Prostate gland (tissue), 2 donors: ENCODE data around the gene ITGAD. TPM values are rescaled to one million over a fixed set of nuclear protein-coding genes. Genes with fewer than 3 reads are reported as not detected.

ENCODE experiments used
- DNase-seq: peaks from one replicate; pipeline ENCODE4 v3.0.0-alpha.2; 2019; ENCODE audit warnings: low spot score
- H3K27ac ChIP-seq, 2 donors: fragments of 200-600 bp; sonication (generic); 2 replicates each; pipeline ENCODE4 v1.5.1; 2017 to 2019
- H3K27me3 ChIP-seq: fragments of 200-600 bp; sonication (generic); replicated peaks from 2 replicates; pipeline ENCODE4 v1.5.1; 2019; ENCODE audit not compliant: insufficient read depth
- H3K36me3 ChIP-seq, 2 donors: fragments of 200-600 bp; sonication (generic); 1 replicate in 1 of 2; 2 replicates in 1 of 2; pipeline versions ENCODE4 v1.5.1 to v1.8.1; 2017 to 2019
- H3K4me1 ChIP-seq: fragments of 200-600 bp; sonication (generic); replicated peaks from 2 replicates; pipeline ENCODE4 v1.5.1; 2019
- H3K4me3 ChIP-seq, 2 donors: fragments of 200-600 bp; sonication (generic); 2 replicates each; pipeline ENCODE4 v1.5.1; 2017 to 2019
- H3K9me3 ChIP-seq: fragments of 200-600 bp; sonication (generic); 2 replicates; pipeline ENCODE4 v1.5.1; 2017
- CTCF ChIP-seq, 4 experiments: fragments of 200-600 bp in 2 of 4; fragments of 450-650 bp in 2 of 4; sonication (generic) in 2 of 4; IDR thresholded peaks; 1 replicate in 3 of 4; 2 replicates in 1 of 4; pipeline ENCODE4 v1.5.1; 2016 to 2019; ENCODE audit warnings: antibody characterized with exemption in 4 of 4, mild to moderate bottlenecking in 2 of 4, moderate library complexity in 2 of 4
- POLR2A ChIP-seq: fragments of 450-650 bp; IDR thresholded peaks from one replicate; pipeline ENCODE4 v1.6.1; 2016; ENCODE audit warnings: antibody characterized with exemption, mild to moderate bottlenecking
- POLR2AphosphoS5 ChIP-seq: sonication (generic); formaldehyde crosslinking; IDR thresholded peaks from one replicate; pipeline ENCODE4 v1.6.1; 2017; ENCODE audit warnings: antibody characterized with exemption
- WGBS: methylation state at CpG from one replicate; pipeline ENCODE4 v1.1.5; 2018; 5-methylcytosine and 5-hydroxymethylcytosine counted together
- intact Hi-C: fragments of 100-400 bp; cut with DNase I; formaldehyde crosslinking; loops from one replicate; pipeline ENCODE4 v1.14.2; 2022
- total RNA-seq, 2 donors: library from RNA; depleted of rRNA; stranded (reverse); fragments of >200 nt; gene quantifications; one replicate each; pipeline ENCODE4 v1.1.0, GENCODE V29; 2016

ITGAD gene
- total RNA-seq, 2 donors from 2014 or later = not detected

- DNase-seq = no peak
- no peaks in the 10 kb centered on the region for H3K4me1 ChIP-seq
- no peaks in the 10 kb centered on the region for H3K27me3 ChIP-seq
- H3K9me3 ChIP-seq = no peaks in the 10 kb centered on the region
- H3K4me3 ChIP-seq = no peak overlapping the region
- intact Hi-C loops = no loop called here
- no peaks in the 10 kb centered on the region for H3K36me3 ChIP-seq
- 85% methylated on average over 6 of the region's 6 CpGs for WGBS
- H3K27ac ChIP-seq = no peak overlapping the region
- no peak for TF ChIP-seq CTCF (IDR thresholded peaks at IDR 0.05)
- no peak for TF ChIP-seq POLR2A
- TF ChIP-seq POLR2AphosphoS5 = no peak
Measured at GRCh38 chr16:31364421-31364820, 28.7 kb upstream of the ITGAD start.

GRCh38 chr16:31365131-31365865 is 27.8 kb upstream of the ITGAD start:
- Histone ChIP-seq H3K4me3 (no peak overlapping the region), H3K9me3 (no peaks in the 10 kb centered on the region), H3K27me3 (no peaks in the 10 kb centered on the region), H3K36me3 (no peaks in the 10 kb centered on the region), H3K27ac (no peak overlapping the region), H3K4me1 (no peaks in the 10 kb centered on the region)
- intact Hi-C loops = no loop called here
- 86% methylated on average over 7 of the region's 7 CpGs for WGBS
- DNase-seq = no peak
- TF ChIP-seq CTCF (IDR thresholded peaks at IDR 0.05) (no peak), POLR2AphosphoS5 (no peak), POLR2A (no peak)

- H3K36me3 ChIP-seq = no peaks in the 10 kb centered on the region
- TF ChIP-seq CTCF (IDR thresholded peaks at IDR 0.05) (no peak), POLR2A (no peak), POLR2AphosphoS5 (no peak)
- WGBS = 82% methylated on average over 3 of the region's 3 CpGs
- no peaks in the 10 kb centered on the region for H3K27me3 ChIP-seq
- H3K27ac ChIP-seq = no peak overlapping the region
- H3K4me1 ChIP-seq = no peaks in the 10 kb centered on the region
- H3K4me3 ChIP-seq = no peak overlapping the region
- H3K9me3 ChIP-seq = no peaks in the 10 kb centered on the region
- intact Hi-C loops = no loop called here
- no peak for DNase-seq
Measured at GRCh38 chr16:31367853-31368252, 25.3 kb upstream of the ITGAD start.

GRCh38 chr16:31371008-31371407 is 22.1 kb upstream of the ITGAD start:
- H3K4me1 ChIP-seq = no peaks in the 10 kb centered on the region

More at GRCh38 chr16:31371008-31371407, 22.1 kb upstream of the ITGAD start:
- DNase-seq = no peak
- Histone ChIP-seq H3K4me3 (no peak overlapping the region), H3K36me3 (no peaks in the 10 kb centered on the region), H3K27me3 (no peaks in the 10 kb centered on the region), H3K27ac (no peak overlapping the region), H3K9me3 (no peaks in the 10 kb centered on the region)
- intact Hi-C loops = no loop called here
- no peak for TF ChIP-seq POLR2AphosphoS5
- no peak for TF ChIP-seq CTCF (IDR thresholded peaks at IDR 0.05)
- no peak for TF ChIP-seq POLR2A
- 91% methylated on average over 12 of the region's 12 CpGs for WGBS
